ENCODE data around the gene DRD4. TPM values are rescaled to one million over a fixed set of nuclear protein-coding genes. Genes with fewer than 3 reads are reported as not detected.
A peak's percentile ranks its signal among the peaks of the same experiment; 100 is the strongest.

Gene DRD4
- total RNA-seq, 1 donor from 2014 or later = not detected

- peaks cover 35 to 44% (median 37%) of the 10 kb centered on the region in 3 donors for H3K4me1 ChIP-seq (ENCODE audit: control insufficient read depth in 3 of 3, insufficient read depth in 3 of 3, low read length in 3 of 3)
- H3K4me3 ChIP-seq (ENCODE audit: low read length in 3 of 3) = peak within 1 kb of the TSS; percentile 85 to 94 (median 91)
- H3K27ac ChIP-seq (ENCODE audit: low read depth, low read length) = peak within 1 kb of the TSS; percentile 92
- no peaks in the 10 kb centered on the region for H3K9me3 ChIP-seq (ENCODE audit: control insufficient read depth in 3 of 3, low read length in 3 of 3)
- no peaks in the 10 kb centered on the region for H3K27me3 ChIP-seq (ENCODE audit: control insufficient read depth in 3 of 3, insufficient read depth in 3 of 3, low read length in 3 of 3)
- peak within 1 kb of the TSS; percentile 85 to 92 (median 90) for H3K9ac ChIP-seq (ENCODE audit: low read depth in 1 of 3, low read length in 3 of 3)
- H3K36me3 ChIP-seq (ENCODE audit: control insufficient read depth in 3 of 3, insufficient read depth in 3 of 3, low read length in 3 of 3) = peaks cover 16 to 25% (median 23%) of the 10 kb centered on the region in 3 donors
Measured at GRCh38 chr11:615504-616319, 21.4 kb upstream of the DRD4 start, which contains the start of gene IRF7. Gene IRF7, minus strand, starts transcription at chr11:615950. Its CDS starts 586 bp downstream, at chr11:615364.

- no peak overlapping the region for H3K9ac ChIP-seq (ENCODE audit: low read depth in 1 of 3, low read length in 3 of 3)
- H3K4me1 ChIP-seq (ENCODE audit: control insufficient read depth in 3 of 3, insufficient read depth in 3 of 3, low read length in 3 of 3) = peaks cover 35 to 42% (median 35%) of the 10 kb centered on the region in 3 donors
- H3K9me3 ChIP-seq (ENCODE audit: control insufficient read depth in 3 of 3, low read length in 3 of 3) = no peaks in the 10 kb centered on the region
- H3K36me3 ChIP-seq (ENCODE audit: control insufficient read depth in 3 of 3, insufficient read depth in 3 of 3, low read length in 3 of 3) = peaks cover 7 to 16% (median 14%) of the 10 kb centered on the region in 3 donors
- H3K27me3 ChIP-seq (ENCODE audit: control insufficient read depth in 3 of 3, insufficient read depth in 3 of 3, low read length in 3 of 3) = no peaks in the 10 kb centered on the region
- H3K4me3 ChIP-seq (ENCODE audit: low read length in 3 of 3) = peak overlapping the region; percentile 61 to 94 (median 91)
- H3K27ac ChIP-seq (ENCODE audit: low read depth, low read length) = peak overlapping the region; percentile 51
Measured at GRCh38 chr11:616320-617198, 20.5 kb upstream of the DRD4 start.

- Histone ChIP-seq H3K27ac (ENCODE audit: low read depth, low read length) (no peak overlapping the region), H3K27me3 (ENCODE audit: control insufficient read depth in 3 of 3, insufficient read depth in 3 of 3, low read length in 3 of 3) (no peaks in the 10 kb centered on the region), H3K36me3 (ENCODE audit: control insufficient read depth in 3 of 3, insufficient read depth in 3 of 3, low read length in 3 of 3) (peaks cover 7 to 11% (median 9%) of the 10 kb centered on the region in 3 donors), H3K4me1 (ENCODE audit: control insufficient read depth in 3 of 3, insufficient read depth in 3 of 3, low read length in 3 of 3) (peaks cover 29 to 34% (median 29%) of the 10 kb centered on the region in 3 donors), H3K9me3 (ENCODE audit: control insufficient read depth in 3 of 3, low read length in 3 of 3) (no peaks in the 10 kb centered on the region), H3K4me3 (ENCODE audit: low read length in 3 of 3) (no peak overlapping the region), H3K9ac (ENCODE audit: low read depth in 1 of 3, low read length in 3 of 3) (no peak overlapping the region)
Measured at GRCh38 chr11:617199-617911, 19.7 kb upstream of the DRD4 start.

GRCh38 chr11:617912-618682 is 19.0 kb upstream of the DRD4 start:
- Histone ChIP-seq H3K4me1 (ENCODE audit: control insufficient read depth in 3 of 3, insufficient read depth in 3 of 3, low read length in 3 of 3) (peaks cover 21 to 26% (median 22%) of the 10 kb centered on the region in 3 donors), H3K9me3 (ENCODE audit: control insufficient read depth in 3 of 3, low read length in 3 of 3) (no peaks in the 10 kb centered on the region), H3K27ac (ENCODE audit: low read depth, low read length) (no peak overlapping the region), H3K36me3 (ENCODE audit: control insufficient read depth in 3 of 3, insufficient read depth in 3 of 3, low read length in 3 of 3) (peaks cover 3 to 7% (median 3%) of the 10 kb centered on the region in 3 donors), H3K4me3 (ENCODE audit: low read length in 3 of 3) (no peak overlapping the region), H3K27me3 (ENCODE audit: control insufficient read depth in 3 of 3, insufficient read depth in 3 of 3, low read length in 3 of 3) (no peaks in the 10 kb centered on the region), H3K9ac (ENCODE audit: low read depth in 1 of 3, low read length in 3 of 3) (no peak overlapping the region)

- H3K4me3 ChIP-seq (ENCODE audit: low read length in 3 of 3) = no peak overlapping the region
- peaks cover 0 to 5% (median 0%) of the 10 kb centered on the region in 3 donors for H3K36me3 ChIP-seq (ENCODE audit: control insufficient read depth in 3 of 3, insufficient read depth in 3 of 3, low read length in 3 of 3)
- H3K27ac ChIP-seq (ENCODE audit: low read depth, low read length) = no peak overlapping the region
- peaks cover 14 to 18% (median 14%) of the 10 kb centered on the region in 3 donors for H3K4me1 ChIP-seq (ENCODE audit: control insufficient read depth in 3 of 3, insufficient read depth in 3 of 3, low read length in 3 of 3)
- H3K27me3 ChIP-seq (ENCODE audit: control insufficient read depth in 3 of 3, insufficient read depth in 3 of 3, low read length in 3 of 3) = no peaks in the 10 kb centered on the region
- no peaks in the 10 kb centered on the region for H3K9me3 ChIP-seq (ENCODE audit: control insufficient read depth in 3 of 3, low read length in 3 of 3)
- H3K9ac ChIP-seq (ENCODE audit: low read depth in 1 of 3, low read length in 3 of 3) = no peak overlapping the region
Measured at GRCh38 chr11:618856-619627, 18.0 kb upstream of the DRD4 start.

- Histone ChIP-seq H3K4me1 (ENCODE audit: control insufficient read depth in 3 of 3, insufficient read depth in 3 of 3, low read length in 3 of 3) (peaks cover 8 to 12% (median 9%) of the 10 kb centered on the region in 3 donors), H3K36me3 (ENCODE audit: control insufficient read depth in 3 of 3, insufficient read depth in 3 of 3, low read length in 3 of 3) (peaks cover 0 to 5% (median 0%) of the 10 kb centered on the region in 3 donors), H3K9me3 (ENCODE audit: control insufficient read depth in 3 of 3, low read length in 3 of 3) (no peaks in the 10 kb centered on the region), H3K4me3 (ENCODE audit: low read length in 3 of 3) (no peak overlapping the region), H3K27me3 (ENCODE audit: control insufficient read depth in 3 of 3, insufficient read depth in 3 of 3, low read length in 3 of 3) (peaks cover 0 to 4% (median 1%) of the 10 kb centered on the region in 3 donors), H3K27ac (ENCODE audit: low read depth, low read length) (no peak overlapping the region), H3K9ac (ENCODE audit: low read depth in 1 of 3, low read length in 3 of 3) (no peak overlapping the region)
Measured at GRCh38 chr11:619628-620050, 17.4 kb upstream of the DRD4 start.

- Histone ChIP-seq H3K27ac (ENCODE audit: low read depth, low read length) (no peak overlapping the region), H3K36me3 (ENCODE audit: control insufficient read depth in 3 of 3, insufficient read depth in 3 of 3, low read length in 3 of 3) (peaks cover 0 to 5% (median 0%) of the 10 kb centered on the region in 3 donors), H3K27me3 (ENCODE audit: control insufficient read depth in 3 of 3, insufficient read depth in 3 of 3, low read length in 3 of 3) (peaks cover 0 to 7% (median 4%) of the 10 kb centered on the region in 3 donors), H3K4me1 (ENCODE audit: control insufficient read depth in 3 of 3, insufficient read depth in 3 of 3, low read length in 3 of 3) (peaks cover 3 to 7% (median 3%) of the 10 kb centered on the region in 3 donors), H3K9ac (ENCODE audit: low read depth in 1 of 3, low read length in 3 of 3) (no peak overlapping the region), H3K9me3 (ENCODE audit: control insufficient read depth in 3 of 3, low read length in 3 of 3) (no peaks in the 10 kb centered on the region), H3K4me3 (ENCODE audit: low read length in 3 of 3) (no peak overlapping the region)
Measured at GRCh38 chr11:620201-620600, 16.9 kb upstream of the DRD4 start.

- Histone ChIP-seq H3K4me3 (ENCODE audit: low read length in 3 of 3) (no peak overlapping the region), H3K9ac (ENCODE audit: low read depth in 1 of 3, low read length in 3 of 3) (no peak overlapping the region), H3K27me3 (ENCODE audit: control insufficient read depth in 3 of 3, insufficient read depth in 3 of 3, low read length in 3 of 3) (peaks cover 0 to 7% (median 4%) of the 10 kb centered on the region in 3 donors), H3K36me3 (ENCODE audit: control insufficient read depth in 3 of 3, insufficient read depth in 3 of 3, low read length in 3 of 3) (peaks cover 0 to 5% (median 0%) of the 10 kb centered on the region in 3 donors), H3K27ac (ENCODE audit: low read depth, low read length) (no peak overlapping the region), H3K4me1 (ENCODE audit: control insufficient read depth in 3 of 3, insufficient read depth in 3 of 3, low read length in 3 of 3) (no peaks in the 10 kb centered on the region), H3K9me3 (ENCODE audit: control insufficient read depth in 3 of 3, low read length in 3 of 3) (no peaks in the 10 kb centered on the region)
Measured at GRCh38 chr11:620935-621814, 15.9 kb upstream of the DRD4 start.

Data from skeletal muscle tissue (tissue), 4 donors.